Midbrain (tissue), 1 donor: ENCODE measurements around the gene NRG2.
A peak's percentile ranks its signal among the peaks of the same experiment; 100 is the strongest.

Source experiments
- DNase-seq: peaks from one replicate; lab custom pipeline; 2025; lab: John Stamatoyannopoulos, UW

The NRG2 gene

DNA sequence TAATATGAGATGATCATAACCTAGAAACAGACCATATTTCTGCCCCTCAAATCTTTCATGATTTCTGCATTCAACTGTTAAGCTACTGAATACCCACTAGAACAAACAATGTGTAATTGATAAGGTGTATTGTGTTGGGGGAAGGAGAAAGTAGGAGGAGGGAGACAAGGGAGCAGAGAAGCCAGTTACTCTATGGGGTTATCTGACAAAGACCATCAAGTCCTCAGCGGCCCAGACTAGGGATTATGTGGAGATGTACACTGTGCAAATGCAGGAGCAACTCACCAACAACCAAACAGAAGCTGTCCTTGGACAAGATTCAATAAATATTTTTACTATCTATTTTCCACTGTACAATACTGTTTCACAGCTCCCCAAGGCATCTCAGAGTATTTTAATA lies 2.7 kb downstream of the NRG2 start:
- DNase-seq, result no peak

DNA sequence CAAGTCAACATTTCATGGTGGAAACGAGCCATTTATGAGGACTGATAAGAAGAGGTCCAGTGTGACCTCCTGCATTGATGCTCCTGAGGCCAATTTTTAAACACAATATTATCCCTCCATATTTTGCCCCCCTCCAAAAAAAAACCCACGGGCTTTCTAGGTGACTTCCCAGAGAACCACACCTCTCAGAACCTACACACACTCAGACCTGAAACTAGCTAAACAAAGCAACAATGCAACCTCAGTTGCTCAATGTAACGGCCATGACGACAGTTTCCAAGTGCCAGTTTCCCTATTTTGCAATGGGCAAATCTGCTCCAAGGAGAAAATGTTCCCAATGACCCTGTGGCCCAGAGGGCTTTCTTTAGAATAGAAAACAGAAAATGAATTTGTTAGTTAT lies 3.5 kb downstream of the NRG2 start:
- DNase-seq, result peak; percentile 25

DNA sequence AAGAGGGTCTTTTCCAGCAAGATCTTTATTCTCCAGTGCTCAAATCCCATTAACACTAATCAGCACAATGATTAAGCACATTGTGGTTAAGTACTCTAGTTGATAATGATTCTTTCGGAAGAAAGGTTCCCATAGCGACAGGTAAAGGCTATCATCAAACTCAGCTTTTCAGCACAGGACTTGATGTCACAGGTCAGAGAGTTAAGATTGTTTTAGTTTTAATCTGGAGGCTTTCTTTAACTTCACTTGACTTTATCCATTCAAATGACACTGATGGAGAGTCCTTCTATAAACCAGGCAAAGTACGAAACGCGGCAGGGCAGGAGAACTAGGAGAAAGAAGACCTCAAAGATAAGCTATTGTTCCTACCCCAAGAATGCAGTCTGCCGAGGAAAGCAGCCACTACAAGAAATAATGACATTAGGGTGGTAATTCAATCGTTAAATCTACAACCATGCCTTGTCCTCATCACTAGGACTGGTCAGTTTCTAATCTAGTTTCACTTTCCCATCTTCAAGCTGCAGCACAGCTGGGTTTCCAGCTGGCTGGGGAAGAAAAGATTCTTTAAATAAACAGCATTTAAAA lies 4.6 kb downstream of the NRG2 start:
- no peak for DNase-seq

DNA sequence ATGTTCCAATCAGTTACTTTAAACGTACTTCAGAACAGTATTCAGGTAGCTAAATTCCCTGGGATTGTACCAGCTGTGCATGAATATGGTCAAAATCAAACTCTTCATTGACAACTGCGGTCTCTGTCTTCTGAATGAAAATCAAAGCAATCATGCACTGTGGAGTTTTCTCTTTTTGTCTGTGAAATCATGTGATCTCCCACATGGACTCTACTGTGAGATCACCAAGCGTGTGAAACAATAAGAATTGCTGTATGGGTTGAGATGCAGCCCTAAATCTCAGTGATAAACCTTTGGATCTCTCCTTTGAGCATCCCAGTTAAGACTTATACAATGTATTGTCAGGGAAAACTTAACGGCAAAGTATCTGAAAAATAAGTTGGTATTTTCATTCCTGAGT lies 6.1 kb downstream of the NRG2 start:
- no peak for DNase-seq

DNA sequence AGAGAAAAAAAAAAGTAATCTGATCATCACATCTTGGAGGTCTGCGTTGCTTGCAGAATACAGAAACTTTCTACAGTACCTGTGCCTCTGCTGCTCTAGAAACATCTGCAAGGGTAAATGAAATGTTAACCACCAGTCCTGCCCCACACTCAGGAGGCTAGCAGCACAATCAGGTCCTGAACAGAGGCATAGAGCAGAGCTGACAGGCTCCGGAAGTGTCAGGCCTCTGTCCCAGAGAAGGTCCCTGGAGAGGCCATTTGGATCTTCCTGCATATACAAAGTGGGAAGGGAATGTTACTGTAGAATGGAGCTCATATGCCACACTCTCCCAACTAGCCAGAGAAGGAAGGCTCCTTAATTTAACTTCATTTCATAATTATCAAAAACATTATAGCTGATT lies 7.2 kb downstream of the NRG2 start:
- DNase-seq, result no peak

DNA sequence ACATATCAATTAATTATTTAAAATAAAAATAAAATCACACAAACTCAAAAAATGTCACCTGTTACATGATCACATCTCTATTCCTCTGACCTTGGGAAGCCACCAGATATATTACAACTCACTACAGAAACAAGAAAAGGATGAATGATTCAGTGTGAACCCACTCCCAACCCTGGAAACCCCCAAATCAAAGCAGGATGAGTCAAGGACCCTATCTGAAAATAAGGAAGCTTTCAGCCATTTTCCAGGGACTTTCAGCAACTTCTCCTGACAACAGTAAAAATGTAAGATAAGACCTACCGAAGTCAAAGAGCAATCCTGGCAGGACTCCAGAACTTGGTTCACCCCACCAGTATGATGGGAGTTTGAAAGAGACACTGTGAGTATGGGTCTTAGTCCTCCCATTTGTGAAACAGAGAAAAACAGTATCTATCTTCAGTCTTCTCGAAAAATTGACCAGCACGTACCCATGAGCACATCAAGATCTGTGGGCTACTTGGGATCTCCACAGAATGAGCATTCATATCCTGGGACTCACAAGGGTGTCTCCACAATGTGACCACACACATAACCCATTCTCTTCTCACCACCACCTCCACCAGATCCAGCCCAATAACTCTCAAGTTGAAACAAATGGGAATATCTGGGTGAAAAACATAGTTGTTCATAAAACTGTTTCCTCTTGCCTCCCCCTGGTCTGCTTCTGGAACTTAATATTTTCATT lies 9.9 kb downstream of the NRG2 start:
- DNase-seq, result no peak

DNA sequence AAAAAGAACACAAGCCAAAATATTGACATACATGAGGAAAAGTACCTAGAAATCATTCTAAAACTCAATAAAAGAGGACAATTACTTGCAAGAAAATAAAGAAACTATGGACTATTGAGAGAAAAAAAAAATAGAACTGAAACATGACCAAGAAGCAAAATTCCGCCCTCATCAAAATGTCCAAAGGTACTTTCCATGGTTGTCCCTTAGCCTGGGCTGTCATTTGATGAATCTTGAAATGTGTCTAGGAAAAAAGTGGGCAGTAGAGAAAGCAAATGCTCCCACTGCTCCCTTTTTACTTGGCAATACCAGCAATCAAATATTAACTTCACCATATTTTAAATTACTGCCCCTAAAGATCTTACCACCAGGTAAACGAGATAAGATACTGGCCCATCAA lies 10.8 kb downstream of the NRG2 start:
- no peak for DNase-seq

DNA sequence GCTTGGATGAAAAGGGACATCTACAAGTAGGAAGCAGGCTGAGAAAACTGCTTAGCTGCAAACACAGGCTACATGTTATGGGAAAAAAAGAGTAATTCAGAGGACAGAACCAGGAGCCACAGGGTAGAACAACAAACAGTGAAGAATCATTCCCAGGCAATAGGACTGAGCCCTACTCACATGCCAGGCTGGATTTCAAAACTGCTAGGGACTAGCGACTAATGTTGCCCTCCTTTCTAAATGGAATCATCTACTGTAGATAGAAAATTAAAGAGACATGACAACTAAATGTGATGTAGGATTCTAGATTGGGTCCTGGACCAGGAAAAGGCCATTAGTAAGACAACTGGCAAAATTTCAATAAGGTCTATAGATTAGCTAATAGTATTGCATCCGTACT lies 15.3 kb downstream of the NRG2 start:
- DNase-seq, result no peak

DNA sequence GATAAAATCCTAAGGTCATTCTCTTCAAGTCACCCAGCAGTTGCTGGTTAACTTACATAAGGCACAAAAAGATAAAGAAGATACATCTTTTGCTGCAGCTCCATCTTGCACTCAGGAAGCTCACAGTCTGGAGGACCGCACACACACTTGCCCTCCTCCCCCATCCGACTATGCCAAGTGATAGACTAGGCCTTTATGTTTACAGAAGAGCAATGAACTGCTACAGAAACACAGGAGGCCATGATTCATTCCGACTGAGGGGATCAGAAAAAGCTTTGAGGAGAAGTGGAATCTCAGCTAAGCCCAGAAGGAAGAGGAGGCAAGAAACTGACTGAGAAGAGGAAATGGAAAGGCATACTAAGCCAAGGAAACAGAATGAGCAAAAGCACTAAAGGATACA lies 17.4 kb downstream of the NRG2 start:
- no peak for DNase-seq

DNA sequence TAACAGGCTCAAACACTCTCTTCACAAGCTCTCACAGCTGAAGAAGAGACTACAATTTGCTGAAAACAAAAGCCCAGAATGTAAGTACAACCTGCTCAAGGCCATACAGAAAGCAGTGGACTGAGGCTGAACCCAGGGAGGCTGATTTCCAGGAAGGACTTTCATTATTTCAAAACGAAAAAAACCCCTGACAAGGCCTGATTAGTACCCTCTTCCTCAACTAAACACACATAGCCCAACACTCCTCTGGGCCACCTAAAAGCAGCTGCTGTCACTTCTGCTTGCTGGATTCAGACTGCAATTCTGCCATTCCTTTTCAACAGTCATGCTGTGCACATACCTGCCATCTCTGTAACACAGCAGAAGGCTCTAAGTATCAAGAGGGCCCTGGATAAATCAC lies 18.2 kb downstream of the NRG2 start:
- no peak for DNase-seq

DNA sequence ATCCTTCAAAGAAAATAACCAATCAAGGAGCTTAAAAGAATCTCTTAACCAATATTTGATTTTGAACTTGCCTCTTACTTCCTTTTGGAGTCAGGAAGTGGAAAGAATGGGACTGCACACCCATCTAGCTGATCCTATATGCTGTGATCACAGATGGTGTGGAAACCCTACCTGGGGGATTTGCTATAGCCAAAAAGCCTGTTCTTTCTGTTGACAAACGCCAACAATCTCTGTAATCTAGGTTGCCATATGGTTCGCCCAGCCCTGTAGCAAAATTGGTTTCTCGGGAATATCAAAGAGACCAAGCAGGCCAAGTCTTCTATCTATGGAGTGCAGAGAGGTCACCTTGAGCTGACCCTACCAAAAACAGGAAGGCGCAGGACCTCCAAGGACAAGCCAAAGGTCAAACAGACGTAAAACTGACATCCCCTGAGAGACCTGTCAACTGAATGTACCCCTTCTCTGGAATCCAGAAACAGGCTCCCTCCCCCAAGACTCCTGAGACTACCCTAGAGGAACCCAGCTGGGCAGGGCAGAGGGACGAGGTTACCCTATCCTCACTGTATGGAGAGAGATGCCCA lies 19.4 kb downstream of the NRG2 start:
- DNase-seq, result no peak

DNA sequence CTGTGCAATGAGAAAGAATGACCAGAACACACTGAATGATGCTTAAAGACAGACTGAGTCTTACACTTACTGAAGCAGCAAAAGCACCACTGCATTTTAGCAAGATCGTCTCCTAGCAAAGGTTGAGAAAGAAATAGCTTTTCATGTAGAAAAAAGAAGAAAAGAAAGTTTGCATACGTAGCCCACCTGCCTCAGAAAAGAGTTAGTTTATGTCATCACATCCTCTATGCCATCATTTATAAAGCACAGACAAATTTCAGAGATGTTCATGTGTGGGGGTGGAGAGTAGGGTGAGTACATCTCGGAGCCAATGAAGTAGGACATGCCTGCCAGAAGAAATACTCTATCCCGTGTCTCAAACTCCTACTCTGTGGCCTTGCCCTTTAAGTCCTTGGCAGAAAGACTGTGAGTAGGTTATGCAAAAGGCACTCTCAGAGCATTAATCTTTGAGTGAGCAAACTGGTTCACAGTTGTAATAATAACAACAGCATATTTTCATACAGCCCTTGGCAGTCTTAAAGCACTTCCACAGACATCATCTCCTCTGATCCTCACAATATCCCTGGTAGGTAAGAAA lies 22.4 kb downstream of the NRG2 start:
- DNase-seq, result no peak

DNA sequence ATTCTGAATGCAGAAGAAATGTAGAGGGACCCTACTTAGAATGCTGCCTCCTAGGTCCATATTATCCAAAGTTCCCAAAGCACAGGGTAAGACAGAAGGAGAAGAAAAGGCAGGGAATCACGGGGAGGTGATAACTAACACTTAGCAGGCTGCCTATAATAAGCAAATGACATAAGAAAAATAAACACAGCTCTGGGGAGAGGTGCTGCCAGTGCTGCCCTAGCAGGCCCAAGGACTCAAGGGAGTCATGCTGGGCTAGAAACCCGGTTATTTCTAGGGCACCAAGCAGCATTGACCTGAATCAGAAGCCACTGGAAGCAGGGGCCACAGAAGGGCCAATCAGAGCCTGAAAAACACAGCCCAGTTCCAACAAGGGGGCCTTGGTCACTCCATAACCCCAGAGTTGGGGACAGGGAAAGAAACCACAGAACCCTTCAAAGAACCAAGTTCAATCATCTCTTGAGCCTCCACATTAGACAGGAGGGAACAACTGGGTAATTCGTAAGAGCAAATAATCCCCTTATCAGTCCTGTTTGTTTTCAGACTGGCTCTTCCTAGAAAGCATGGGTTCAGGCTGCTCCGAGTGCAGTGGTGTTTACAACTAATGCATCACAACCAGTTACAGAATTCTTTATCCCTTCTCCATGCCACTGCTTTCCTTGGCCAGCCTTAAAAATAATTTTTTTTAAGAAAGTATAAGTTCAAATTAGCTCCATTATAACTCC lies 24.0 kb downstream of the NRG2 start:
- no peak for DNase-seq

DNA sequence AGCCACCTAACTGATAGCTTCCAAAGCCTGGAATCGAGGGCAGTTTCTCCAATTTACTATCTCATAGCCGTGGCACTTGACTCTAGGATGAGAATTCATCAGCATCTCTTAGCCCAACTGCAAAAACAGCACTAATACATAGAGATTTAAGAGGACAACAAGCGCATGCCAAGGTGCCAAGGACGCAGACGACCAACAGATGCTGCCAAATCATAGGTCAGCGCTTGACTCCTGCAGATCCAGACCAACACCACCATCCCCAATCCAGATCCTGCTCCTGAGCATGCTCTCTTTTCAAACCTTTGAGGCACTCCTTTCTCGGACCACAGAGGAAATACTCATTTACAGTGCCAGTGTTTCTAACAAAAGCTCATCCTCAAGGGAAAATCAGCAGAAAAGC lies 24.6 kb downstream of the NRG2 start:
- no peak for DNase-seq

DNA sequence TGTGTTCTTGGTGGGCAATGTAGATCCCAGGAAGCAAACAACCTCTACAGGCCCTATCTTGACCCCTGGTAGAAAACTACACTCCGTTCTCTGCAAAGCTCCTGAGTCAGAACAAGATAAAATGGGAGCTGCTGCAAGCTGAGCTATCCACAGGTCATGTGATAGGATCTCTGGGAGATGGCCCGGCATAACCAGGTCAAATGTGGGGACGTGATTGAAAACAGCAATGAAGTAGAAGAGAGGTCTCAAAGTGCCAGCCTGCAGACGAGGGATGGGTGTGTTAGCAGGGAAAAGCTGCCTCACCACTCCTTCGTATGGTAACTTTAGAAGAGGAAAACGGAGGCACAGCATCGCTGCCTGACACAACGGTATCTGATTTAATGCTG lies 25.0 kb downstream of the NRG2 start:
- no peak for DNase-seq

DNA sequence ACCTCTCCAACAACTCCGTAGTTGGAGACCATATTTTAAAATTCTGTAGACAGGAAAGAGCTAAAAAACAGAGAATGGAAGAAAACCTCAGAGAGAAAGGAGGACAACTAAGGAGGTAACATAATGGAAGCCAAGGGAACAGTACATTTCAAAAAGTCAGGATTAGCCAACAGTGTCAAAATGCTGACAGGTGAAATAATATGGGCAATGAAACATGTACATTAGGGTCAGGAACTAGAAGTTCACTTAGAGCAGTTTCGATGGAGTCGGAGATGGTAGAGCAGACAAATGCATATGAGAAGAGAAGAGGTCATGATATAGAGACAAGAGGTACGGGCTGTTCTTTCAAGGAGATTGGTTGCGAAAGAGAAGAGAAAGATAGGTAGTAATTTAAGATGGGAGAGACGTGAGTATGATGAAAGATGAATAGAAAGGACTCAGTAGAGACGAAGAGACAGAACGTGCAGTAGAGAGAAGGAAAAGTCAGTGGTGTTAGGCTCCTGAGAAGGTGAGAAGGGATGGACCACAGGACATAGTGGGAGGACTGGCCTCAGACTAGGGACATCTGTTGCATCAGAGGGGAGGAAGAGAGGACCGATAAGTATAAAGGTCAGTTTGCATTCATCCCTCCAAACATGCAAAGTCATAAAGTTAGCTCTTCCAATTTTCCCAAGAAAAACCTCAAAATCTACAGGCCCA lies 25.6 kb downstream of the NRG2 start:
- DNase-seq, result no peak

DNA sequence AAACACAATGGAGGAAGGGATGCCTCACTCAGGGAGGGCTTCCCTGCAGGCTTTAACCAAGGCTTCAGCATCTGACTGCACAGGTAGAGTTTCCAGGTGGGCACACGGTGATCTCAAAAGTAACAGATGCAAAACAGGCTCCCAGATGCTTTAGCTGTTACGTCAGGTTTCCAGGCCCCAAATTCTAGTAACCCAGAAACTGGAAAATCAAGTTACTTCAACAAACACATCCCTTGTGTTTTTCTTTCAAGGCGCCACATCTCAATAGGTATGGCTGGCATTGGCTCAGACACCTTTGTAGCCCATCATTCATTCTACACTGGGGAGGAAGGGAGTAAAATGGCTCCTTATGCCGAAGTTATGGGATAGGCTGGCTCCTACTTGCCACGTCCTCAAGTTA lies 27.4 kb downstream of the NRG2 start:
- DNase-seq, result no peak

DNA sequence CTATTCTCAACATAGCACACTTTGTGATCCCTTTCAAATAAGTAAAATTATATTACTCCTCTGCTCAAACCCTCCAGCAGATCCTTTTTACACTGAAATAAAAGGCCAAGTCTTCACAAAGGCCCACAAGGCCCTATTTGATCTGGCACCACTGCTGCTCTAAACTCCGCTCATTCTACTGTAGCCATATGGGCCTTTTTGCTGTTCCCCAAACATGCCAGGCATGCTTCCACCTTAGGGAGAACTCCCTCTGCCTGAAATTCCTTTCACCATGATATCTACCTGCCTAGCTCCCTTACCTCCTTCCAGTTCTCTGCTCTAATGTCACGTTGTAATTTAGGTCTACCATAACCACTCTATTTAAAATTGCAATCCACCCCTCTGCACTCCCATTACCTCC lies 28.3 kb downstream of the NRG2 start:
- DNase-seq, result no peak

DNA sequence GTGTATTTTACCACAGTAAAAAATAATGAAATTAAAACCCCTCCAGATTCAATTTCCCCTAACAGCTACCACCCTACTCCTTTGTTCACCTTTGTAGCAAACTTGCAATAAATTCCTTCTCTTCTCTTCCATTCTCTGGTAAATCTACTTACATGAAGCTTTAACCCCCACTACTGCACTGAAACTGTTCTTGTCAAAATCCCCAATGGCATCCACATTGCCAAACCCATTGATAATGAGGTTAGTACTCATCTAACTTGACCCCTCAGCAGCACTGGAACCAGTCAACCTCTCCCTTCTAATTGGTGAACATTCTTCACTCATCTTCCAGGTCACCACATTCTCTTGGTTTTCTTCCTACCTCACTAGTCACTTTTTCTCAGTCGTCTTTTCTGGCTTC lies 29.6 kb downstream of the NRG2 start:
- no peak for DNase-seq

DNA sequence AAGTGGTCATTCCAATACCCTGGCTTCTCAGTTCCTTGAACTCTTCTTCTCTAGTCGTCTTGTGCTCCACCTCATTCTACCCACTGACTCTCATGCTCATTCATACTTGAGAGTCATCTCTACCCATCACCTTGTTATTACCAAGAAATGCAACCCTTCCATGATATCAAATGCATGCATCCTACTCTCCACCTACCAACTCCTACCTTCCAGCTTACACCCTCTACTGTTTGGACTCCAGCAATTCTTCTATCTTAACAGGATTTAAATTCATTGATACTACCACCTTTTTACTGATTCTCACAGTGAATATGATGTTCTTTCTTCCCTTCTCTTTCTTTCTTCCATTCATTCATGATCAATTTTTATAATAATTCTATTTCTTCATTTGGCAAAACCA lies 30.7 kb downstream of the NRG2 start:
- no peak for DNase-seq

DNA sequence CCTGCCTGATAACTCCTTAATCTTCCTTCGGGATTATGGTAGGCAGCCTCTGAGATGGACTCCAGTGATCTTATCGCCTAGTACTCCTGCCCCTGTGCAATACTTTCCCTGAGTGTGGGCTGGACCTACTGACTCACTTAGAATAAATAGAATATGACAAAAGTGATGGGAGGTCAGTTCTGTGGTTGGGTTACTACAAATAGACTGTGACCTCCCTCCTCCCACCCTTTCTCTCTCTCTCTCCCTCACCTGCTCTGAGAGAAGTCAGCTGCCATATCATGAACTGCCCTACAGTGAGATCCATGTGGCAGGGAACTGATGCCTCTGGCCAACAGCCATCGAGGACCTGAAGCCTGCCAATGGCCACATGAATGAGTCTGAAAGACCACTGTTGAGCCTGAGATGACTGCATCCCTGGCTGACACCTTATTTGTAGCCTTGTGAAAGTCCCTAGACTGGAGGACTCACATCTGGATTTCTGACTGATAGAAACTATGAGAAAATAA lies 31.7 kb downstream of the NRG2 start:
- DNase-seq, result no peak

DNA sequence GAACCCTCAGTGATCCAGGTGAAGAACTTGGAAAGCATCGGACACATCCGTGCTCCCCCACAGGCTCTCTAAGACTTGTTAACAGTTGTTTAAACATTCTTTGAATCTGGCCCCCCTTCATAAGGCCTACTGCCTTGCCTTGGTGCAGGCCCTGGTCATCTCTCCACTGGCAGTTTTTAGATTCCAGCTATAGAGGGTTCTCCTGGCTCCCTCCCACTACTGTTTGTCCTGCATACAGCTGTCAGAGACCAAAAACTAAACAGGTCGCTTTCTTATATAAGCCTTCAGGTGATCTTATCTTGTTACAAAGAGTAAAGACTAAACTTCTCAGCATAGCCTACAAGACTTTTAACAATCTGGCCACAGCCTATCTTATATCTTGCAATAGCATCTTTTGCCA lies 32.3 kb downstream of the NRG2 start:
- DNase-seq, result no peak
